Heart left ventricle (tissue), 16 donors: ENCODE data around the gene GLT1D1. TPM values are rescaled to one million over a fixed set of nuclear protein-coding genes. Genes with fewer than 3 reads are reported as not detected.
A peak's percentile ranks its signal among the peaks of the same experiment; 100 is the strongest.

ENCODE experiments used
- ATAC-seq, 4 donors: fragments of 200-7000 bp; cut with Tn5 transposase; one replicate each; pipeline ENCODE4 v1.9.1; 2020 to 2022; ENCODE audit warnings: moderate library complexity in 4 of 4, mild to moderate bottlenecking in 3 of 4, moderate number of reproducible peaks in 1 of 4
- DNase-seq, 5 donors: peaks; one replicate each; pipeline ENCODE4 v3.0.0-alpha.2; 2020
- H3K27ac ChIP-seq, 12 donors: fragments of 200-600 bp; sonication (generic) in 4 of 12; one replicate each; pipeline versions ENCODE4 v1.5.0 to v1.8.0; 2016 to 2022; ENCODE audit warnings: mild to moderate bottlenecking in 2 of 12
- H3K27me3 ChIP-seq, 9 donors: fragments of 200-600 bp; sonication (generic) in 2 of 9; one replicate each; pipeline versions ENCODE4 v1.5.1 to v1.8.0; 2016 to 2022; ENCODE audit warnings: mild to moderate bottlenecking in 3 of 9
- H3K36me3 ChIP-seq, 9 donors: fragments of 200-600 bp; sonication (generic) in 2 of 9; one replicate each; pipeline versions ENCODE4 v1.5.0 to v1.8.0; 2018 to 2022; ENCODE audit warnings: mild to moderate bottlenecking in 2 of 9
- H3K4me1 ChIP-seq, 12 donors: fragments of 200-600 bp; sonication (generic) in 4 of 12; one replicate each; pipeline versions ENCODE4 v1.5.0 to v1.8.0; 2016 to 2022; ENCODE audit warnings: mild to moderate bottlenecking in 3 of 12
- H3K4me3 ChIP-seq, 12 donors: fragments of 200-600 bp; sonication (generic) in 4 of 12; one replicate each; pipeline versions ENCODE4 v1.5.0 to v1.8.0; 2017 to 2022; ENCODE audit warnings: mild to moderate bottlenecking in 9 of 12, moderate library complexity in 4 of 12
- H3K9me3 ChIP-seq, 12 donors: fragments of 200-600 bp; sonication (generic) in 4 of 12; one replicate each; pipeline versions ENCODE4 v1.5.0 to v1.8.0; 2016 to 2022; ENCODE audit warnings: mild to moderate bottlenecking in 1 of 12
- CTCF ChIP-seq, 12 donors: fragments of 200-600 bp; sonication (generic) in 4 of 12; IDR thresholded peaks; one replicate each; pipeline versions ENCODE4 v1.5.0 to v1.8.0; 2018 to 2022; ENCODE audit warnings: antibody characterized with exemption in 12 of 12, mild to moderate bottlenecking in 5 of 12
- POLR2A ChIP-seq, 2 donors: fragments of 450-650 bp; IDR thresholded peaks; one replicate each; pipeline ENCODE4 v1.6.1; 2017; ENCODE audit warnings: antibody characterized with exemption in 2 of 2, mild to moderate bottlenecking in 2 of 2, moderate library complexity in 2 of 2
- WGBS, 4 donors: extraction: QIAGEN DNeasy Blood & Tissue Kit in 2 of 4; methylation state at CpG; one replicate each; pipeline versions ENCODE4 v1.1.5 to v1.1.7; 2013 to 2018; 5-methylcytosine and 5-hydroxymethylcytosine counted together
- intact Hi-C, 10 donors: fragments of 100-400 bp; cut with DNase I; formaldehyde crosslinking; loops; one replicate each; pipeline versions ENCODE4 v1.11.1 to v1.14.2; 2022
- polyA plus RNA-seq, 2 donors: library from polyadenylated mRNA; stranded (reverse); fragments of 200-250 nt; gene quantifications; one replicate each; pipeline ENCODE4 v1.2.3, GENCODE V29; 2013
- total RNA-seq, 9 donors: library from RNA; depleted of rRNA in 2 of 9; stranded (reverse); fragments of >200 nt in 2 of 9; fragmentation: NEBNext Ultra II Directional in 3 of 9; extraction: Animal tissue kit (Norgen Biotek cat#: 25700) in 3 of 9; gene quantifications; one replicate each; pipeline versions ENCODE4 v1.1.0 to v1.2.4, GENCODE V29; 2016 to 2023
- donor health status: ischemic (EF 13 %, LVEDD 7.1; RV severe dilation, severe dysfunction).
- donor health status: healthy with polysubstance abuse.
- donor health status: DM: no; HTN: yes; CAD: no.
- donor health status: DM: no; HTN: no; CAD: no.
- donor health status: ischemic (EF 25% LVEDD 6.9; RV normal size, moderate dysfunction).
- donor health status: ischemic (EF 25% LVEDD 5.7; RV mildly dilated, moderate dysfunction).
- donor health status: healthy.
- donor health status: DM: yes; HTN: yes; CAD: no.
- donor health status: ischemic (EF 35%, LVEDD 5.7; RV mildly dilated, moderate dysfunction).
- donor health status: nonischemic (EF 11% LVEDD 7.7; RV severe dilation, severe dysfunction).
- donor health status: DM: yes; HTN: yes; CAD: no.
- donor health status: PGD.
- donor health status: ischemic (EF 29% LVEDD 5.4; RV normal size, mild dysfunction).
- donor health status: nonischemic (EF 23%, LVEDD 6.1; RV moderate dilation, normal function).

GLT1D1 gene
- total and polyA plus RNA-seq, 11 donors = 0.11 to 2.3 (median 0.38) TPM

GRCh38 chr12:128823916-128824839 is 29.1 kb upstream of the GLT1D1 start, which contains the start of gene SLC15A4:
Gene SLC15A4, minus strand, starts transcription at chr12:128823958. Its CDS starts 15 bp downstream, at chr12:128823943.
- TF ChIP-seq POLR2A (IDR thresholded peaks at IDR 0.05) = peak; percentile 80 to 94
- TF ChIP-seq CTCF (IDR thresholded peaks at IDR 0.05) = peak in 1 of 12 donors; percentile 14
- ATAC-seq = peak; percentile 96 to 99 (median 98)
- H3K4me1 ChIP-seq = peaks cover 0 to 52% (median 33%) of the 10 kb centered on the region in 12 donors
- peak; percentile 96 to 99 (median 97) for DNase-seq
- no peaks in the 10 kb centered on the region for H3K27me3 ChIP-seq
- H3K27ac ChIP-seq = peak within 1 kb of the TSS; percentile 56 to 94 (median 88)
- H3K4me3 ChIP-seq = peak within 1 kb of the TSS; percentile 65 to 99 (median 92)
- peaks cover 0 to 5% (median 0%) of the 10 kb centered on the region in 9 donors for H3K36me3 ChIP-seq
- peaks cover 0 to 7% (median 0%) of the 10 kb centered on the region in 12 donors for H3K9me3 ChIP-seq
- 3 to 11% (median 9%) methylated on average over 30 to 63 of the region's 63 CpGs for WGBS, 4 donors
- intact Hi-C loops = no loop called here

GRCh38 chr12:128825835-128826234 is 27.4 kb upstream of the GLT1D1 start:
- H3K4me1 ChIP-seq = peaks cover 0 to 52% (median 25%) of the 10 kb centered on the region in 12 donors
- no peak overlapping the region for H3K4me3 ChIP-seq
- DNase-seq (no peak), ATAC-seq (no peak)
- no peaks in the 10 kb centered on the region for H3K27me3 ChIP-seq
- no peak overlapping the region for H3K27ac ChIP-seq
- H3K36me3 ChIP-seq = no peaks in the 10 kb centered on the region
- WGBS, 4 donors = 78 to 81% (median 80%) methylated on average over 4 of the region's 4 CpGs
- H3K9me3 ChIP-seq = peaks cover 0 to 7% (median 0%) of the 10 kb centered on the region in 12 donors
- TF ChIP-seq CTCF (IDR thresholded peaks at IDR 0.05) = no peak
- TF ChIP-seq POLR2A (IDR thresholded peaks at IDR 0.05) = no peak
- intact Hi-C loops = no loop called here

GRCh38 chr12:128827724-128828123 is 25.6 kb upstream of the GLT1D1 start:
- H3K4me3 ChIP-seq = no peak overlapping the region
- DNase-seq (no peak), ATAC-seq (no peak)
- TF ChIP-seq CTCF (IDR thresholded peaks at IDR 0.05) (no peak), POLR2A (IDR thresholded peaks at IDR 0.05) (no peak)
- H3K4me1 ChIP-seq = peaks cover 0 to 37% (median 7%) of the 10 kb centered on the region in 12 donors
- WGBS, 4 donors = 86 to 98% (median 94%) methylated on average over 2 of the region's 2 CpGs
- H3K9me3 ChIP-seq = peaks cover 0 to 7% (median 0%) of the 10 kb centered on the region in 12 donors
- H3K27me3 ChIP-seq = no peaks in the 10 kb centered on the region
- intact Hi-C loops = no loop called here
- no peaks in the 10 kb centered on the region for H3K36me3 ChIP-seq
- H3K27ac ChIP-seq = no peak overlapping the region

- WGBS, 4 donors = 66 to 85% (median 76%) methylated on average over 8 of the region's 8 CpGs
- DNase-seq = no peak
These were observed 23.3 kb upstream of the GLT1D1 start for GRCh38 chr12:128829861-128830504.

More at GRCh38 chr12:128829861-128830504, 23.3 kb upstream of the GLT1D1 start:
- Histone ChIP-seq H3K36me3 (no peaks in the 10 kb centered on the region), H3K27me3 (no peaks in the 10 kb centered on the region), H3K9me3 (peaks cover 0 to 7% (median 0%) of the 10 kb centered on the region in 12 donors), H3K4me3 (no peak overlapping the region), H3K4me1 (peaks cover 0 to 25% (median 0%) of the 10 kb centered on the region in 12 donors), H3K27ac (peak overlapping the region in 1 of 12 donors; percentile 49)
- peak; percentile 10 to 68 (median 31) for ATAC-seq
- intact Hi-C loops = no loop called here
- no peak for TF ChIP-seq CTCF (IDR thresholded peaks at IDR 0.05)
- TF ChIP-seq POLR2A (IDR thresholded peaks at IDR 0.05) = no peak
